DMS114 treated with DMSO at 0.1 percent for 48 hours (cell line): ENCODE results near the gene METTL8.
A peak's percentile ranks its signal among the peaks of the same experiment; 100 is the strongest.
"Not testable (repeated sequence)": the region's sequence is repeated elsewhere in the genome, so short reads cannot be mapped to it uniquely, and the experiment has no call there.

ENCODE experiments used
- DNase-seq: peaks from one replicate; lab custom pipeline; 2025; ENCODE audit not compliant: unreplicated experiment; lab: John Stamatoyannopoulos, UW

The METTL8 gene

DNA sequence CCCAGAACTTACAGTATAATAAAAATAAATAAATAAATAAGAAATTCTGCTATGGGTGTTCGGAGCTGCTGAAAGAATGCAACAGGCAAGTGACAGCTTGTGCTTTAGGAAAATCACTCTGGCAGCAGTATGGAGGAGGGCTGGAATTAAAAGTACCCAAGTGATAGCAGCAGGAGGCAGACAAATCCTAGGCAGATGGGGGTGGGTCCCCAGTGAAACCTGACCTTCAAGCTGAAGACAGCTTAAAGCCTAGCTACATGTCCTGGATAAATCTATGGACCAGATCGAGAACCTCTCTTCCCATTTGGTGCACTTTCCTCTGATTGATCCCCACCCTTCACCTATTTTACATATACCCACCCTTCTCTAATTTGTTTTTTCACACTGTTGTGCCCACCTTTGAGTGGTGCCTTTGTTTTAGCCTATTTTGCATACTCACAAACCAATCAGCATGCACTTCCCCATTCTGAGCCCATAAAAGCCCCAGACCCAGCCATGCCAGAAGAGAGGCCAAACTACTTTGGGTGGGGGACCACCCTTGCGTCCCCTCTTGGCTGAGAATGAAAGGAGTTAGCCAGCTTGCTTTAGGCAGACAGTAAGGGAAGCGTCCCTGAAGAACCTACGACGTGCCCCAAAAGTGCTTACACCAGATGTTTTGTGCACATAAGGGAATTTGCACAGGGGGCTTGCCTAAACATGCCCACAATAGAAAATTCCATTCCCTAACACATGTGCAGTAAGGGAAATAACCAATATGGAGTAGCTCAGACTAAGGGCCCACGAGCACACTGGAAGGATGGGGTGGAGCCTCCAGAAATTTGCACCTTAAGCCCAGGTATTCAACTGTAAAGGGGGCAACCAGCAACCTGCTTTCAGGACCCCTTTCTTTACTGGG, 3.0 kb downstream of the METTL8 start:
- DNase-seq: no peak

DNA sequence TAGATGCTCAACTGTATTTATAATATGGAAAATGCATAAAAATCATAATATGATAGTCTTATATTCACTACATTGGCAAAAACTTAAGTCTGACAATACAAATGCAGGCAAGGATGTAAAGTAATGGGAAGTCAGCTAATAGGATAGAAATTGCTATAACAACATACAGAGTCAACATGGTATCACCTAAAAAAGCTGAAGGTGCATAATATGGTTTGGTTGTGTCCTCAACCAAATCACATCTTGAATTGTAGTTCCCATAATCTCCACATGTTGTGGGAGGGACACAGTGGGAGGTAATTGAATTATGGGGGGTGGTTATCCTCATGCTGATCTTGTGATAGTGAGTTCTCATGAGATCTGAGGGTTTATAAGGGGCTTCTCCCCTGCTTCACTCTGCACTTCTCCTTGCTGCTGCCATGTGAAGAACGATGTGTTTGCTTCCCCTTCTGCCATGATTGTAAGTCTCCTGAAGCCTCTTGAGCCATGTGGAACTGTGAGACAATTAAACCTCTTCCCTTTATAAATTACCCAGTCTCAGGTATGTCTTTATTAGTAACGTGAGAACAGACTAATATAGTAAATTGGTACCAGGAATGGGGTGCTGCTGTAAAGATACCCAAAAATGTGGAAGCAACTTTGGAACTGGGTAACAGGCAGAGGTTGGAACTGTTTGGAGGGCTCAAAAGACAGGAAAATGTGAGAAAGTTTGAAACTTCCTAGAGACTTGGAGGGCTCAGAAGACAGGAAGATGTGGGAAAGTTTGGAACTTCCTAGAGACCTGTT, 10.9 kb downstream of the METTL8 start:
- not testable (repeated sequence) for DNase-seq

DNA sequence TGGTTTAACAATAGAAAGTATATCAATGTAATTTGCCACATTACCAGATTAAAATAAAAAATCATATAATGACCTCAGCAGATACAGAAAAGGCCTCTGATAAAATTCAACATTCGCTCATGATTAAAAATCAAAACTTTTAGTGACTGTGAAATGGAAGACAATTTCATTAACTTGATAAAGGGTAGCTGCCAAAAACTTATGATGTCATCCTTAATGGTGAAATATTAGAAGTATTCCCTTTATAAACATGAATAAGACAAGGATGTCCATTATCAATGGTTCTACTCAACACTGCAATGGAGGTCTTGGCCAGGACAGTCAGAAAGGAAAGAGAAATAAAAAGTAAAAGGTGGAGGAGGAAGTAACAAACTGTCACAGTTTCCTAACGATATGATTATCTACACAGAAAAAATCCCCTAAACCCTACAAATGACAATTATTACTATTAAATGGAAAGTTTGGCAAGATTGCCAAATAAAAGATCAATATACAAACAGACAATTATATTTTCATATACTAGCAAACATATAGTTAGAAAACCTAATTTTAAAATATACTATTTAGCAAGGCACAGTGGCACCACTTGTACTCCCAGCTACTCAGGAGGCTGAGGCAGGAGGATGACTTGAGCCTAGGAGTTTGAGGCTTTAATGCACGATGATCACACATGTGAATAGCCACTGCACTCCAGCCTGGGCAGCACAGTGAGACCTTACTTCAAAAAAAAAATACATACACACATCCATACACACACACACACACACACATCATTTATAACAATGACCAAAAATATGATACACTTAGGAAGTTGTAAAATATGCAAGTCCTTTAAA, 12.8 kb downstream of the METTL8 start:
- DNase-seq: no peak

DNA sequence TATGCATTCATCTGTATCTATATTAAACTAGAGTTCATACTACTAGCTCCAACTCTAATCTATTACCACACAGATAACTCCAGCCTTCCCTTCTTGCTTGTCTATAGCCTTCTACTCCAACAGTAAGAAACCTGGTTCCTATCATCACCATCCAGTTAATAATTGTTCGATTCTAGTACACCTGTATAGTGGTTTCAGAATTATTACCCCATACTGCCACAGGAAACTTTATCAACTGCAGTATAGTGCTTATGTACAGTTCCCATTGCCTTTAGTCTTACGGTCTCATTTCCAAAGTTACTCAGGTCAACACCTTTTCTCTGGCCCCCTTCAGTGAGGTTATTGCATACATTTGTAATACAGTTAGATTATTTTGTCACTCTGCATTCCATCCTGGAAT, 14.5 kb downstream of the METTL8 start:
- DNase-seq: no peak

DNA sequence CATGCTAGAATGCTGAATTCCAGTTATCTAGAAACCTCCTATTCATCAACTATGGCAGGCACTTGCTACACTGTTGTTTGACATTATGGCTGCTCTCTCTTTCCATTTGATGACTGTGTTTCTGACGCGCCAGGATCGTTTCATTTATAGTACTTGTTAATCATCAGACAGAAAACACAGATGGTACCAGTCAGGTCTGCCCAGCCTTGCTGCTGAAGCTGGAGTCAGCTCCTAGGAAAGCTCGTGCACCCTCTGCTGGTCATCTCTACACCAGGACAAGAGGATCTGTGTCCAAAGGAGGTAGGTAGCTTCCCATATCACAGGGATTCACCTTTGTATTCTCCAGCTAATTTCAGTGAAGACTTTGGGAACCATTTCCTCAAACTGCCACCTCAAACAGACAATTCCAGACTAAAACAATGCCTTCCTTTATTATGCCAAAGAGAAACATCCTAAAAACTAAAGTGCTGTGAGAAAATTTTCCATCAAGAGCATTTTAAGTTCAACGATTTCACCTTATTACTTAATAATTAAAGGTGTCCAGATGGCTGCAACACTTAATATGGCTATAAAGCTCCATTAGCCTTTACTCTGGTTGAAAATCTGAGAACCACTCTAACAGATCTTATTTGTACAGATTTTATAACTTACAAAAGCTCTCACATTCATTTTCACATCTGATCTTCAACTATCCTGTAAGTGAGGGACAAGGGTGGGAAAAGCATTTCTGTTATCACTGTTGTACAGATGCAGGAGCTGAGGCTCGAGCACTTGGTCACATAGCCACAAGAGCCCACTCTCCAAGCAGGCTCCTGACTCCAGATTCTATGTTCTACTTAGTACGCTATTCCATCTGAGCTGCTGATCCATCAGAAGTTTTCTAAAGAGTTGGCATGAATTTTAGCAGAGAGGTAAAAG, 17.5 kb downstream of the METTL8 start:
- peak; percentile 32 for DNase-seq

DNA sequence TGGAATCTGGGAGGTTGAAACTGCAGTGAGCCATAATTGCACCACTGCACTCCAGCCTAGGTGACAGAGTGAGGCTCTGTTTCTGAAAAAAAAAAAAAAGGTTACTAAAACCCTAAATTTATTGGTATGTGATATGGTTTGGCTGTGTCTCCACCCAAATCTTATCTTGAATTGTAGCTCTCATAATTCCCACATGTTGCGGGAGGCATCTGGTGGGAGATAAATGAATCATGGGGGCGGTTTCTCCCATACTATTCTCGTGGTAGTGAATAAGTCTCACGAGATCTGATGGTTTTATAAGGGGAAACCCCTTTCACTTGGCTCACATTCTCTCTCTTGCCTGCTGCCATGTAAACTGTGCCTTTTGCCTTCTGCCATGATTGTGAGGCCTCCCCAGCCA, 19.1 kb downstream of the METTL8 start:
- not testable (repeated sequence) for DNase-seq

DNA sequence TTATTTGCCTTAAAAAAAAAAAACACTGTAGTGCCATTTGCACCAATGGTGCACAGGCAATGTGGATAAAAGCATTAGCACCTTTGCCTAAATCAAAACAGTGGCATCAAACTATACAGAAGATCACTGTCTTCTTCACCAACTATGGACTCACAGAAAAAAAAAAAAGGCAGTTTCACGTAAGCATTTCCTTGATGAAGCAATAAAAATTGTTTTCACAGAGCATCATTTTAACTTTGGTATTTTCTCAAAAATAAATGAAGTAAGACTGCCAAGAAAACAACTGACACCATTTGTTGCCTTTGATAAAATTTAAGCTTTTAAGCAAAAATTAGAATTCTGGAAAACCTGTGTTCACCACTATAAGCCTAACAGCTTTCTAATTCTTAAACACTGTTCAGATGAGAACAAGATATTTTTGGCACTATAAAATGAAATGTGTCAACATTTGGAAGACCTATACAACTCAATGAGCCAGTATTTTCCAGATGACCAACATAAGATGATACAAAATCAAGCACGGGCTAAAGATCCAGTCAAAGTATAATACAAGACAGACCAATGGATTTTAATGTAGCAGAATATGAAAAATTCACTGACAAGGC, 21.1 kb downstream of the METTL8 start:
- DNase-seq: no peak

DNA sequence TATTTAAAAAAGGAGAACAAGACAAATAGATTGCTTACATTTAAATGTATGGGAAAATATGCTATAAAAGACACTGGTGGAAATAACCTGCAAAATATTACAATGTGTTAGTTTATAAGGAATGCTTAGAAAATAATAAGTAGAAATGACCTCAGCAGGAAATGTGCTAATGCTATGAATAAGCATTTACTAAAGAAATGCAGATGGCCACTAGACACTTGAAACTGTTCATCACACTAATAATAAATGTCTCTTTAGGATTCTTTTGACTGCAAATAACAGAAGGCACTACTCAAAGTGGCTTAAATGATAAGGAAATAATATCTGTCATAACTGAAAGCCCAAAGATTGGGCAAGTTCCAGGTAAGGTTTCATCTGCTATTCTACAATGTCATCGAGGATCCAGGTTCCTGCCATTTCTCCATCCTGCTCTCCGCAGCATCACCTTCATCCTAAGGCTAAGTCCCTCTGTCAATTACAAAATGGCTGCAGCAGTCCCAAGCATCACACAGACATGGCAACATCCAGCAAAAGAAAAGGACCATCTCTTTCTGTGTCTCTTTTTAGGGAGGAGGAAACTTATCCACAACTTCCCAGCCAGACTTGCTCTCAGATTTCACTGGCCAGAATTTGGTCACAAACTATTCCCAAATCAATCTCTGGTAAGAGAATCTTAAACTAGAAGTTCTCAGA, 21.9 kb downstream of the METTL8 start:
- DNase-seq: no peak

DNA sequence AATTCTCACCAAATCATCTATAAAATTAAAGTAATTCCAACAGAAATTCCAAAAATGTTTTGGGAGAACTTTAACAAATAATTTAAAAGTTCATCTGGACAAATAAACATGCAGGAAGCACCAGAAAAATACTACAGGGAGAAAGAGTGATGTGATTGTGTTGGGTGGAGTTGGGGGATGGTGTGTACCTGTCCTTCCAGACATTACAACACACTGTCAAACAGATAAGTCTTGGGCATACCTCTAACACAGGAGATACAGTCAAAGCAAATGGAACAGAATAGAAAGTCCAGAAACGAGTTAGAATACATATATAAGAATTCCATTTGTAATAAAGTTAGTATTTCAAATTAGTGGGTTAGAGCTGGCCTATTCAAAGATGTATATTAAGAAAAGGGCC, 22.6 kb downstream of the METTL8 start:
- DNase-seq: no peak

DNA sequence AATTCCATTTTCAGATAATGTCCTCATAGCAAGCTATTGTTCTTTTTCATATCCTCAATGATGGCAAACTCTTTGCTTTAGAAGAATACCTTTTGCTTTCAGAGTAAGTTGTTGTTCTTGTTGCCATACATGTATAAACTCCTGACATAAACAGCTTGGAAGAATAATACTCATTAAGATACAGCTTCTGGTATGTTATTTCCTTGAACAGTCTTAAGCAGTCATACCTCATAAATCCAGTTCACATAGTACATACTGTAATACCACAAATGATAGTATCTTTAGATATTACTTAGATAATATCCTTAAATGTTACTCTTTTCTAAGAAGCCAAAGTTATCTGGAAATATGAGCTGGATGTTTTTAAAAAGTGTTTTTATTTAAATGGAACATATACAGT, 23.2 kb downstream of the METTL8 start:
- no peak for DNase-seq

DNA sequence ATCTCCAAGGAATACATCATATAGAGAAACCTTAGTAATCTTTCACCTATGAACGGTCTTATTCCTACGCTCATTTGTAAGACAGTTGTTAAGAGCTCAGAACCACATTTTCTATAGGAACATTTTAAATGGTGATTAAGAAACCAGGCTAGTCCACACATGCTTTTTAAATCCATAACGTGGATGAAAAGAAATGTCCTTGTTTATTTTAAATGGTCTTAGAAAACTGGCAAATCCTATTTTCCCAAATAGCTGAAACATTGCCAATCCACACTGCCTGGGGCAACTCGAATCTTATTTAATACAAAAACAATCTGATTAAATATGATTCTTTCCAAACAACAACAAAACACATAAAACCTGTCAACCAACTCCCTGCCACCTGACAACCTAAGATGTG, 23.7 kb downstream of the METTL8 start:
- DNase-seq: no peak

DNA sequence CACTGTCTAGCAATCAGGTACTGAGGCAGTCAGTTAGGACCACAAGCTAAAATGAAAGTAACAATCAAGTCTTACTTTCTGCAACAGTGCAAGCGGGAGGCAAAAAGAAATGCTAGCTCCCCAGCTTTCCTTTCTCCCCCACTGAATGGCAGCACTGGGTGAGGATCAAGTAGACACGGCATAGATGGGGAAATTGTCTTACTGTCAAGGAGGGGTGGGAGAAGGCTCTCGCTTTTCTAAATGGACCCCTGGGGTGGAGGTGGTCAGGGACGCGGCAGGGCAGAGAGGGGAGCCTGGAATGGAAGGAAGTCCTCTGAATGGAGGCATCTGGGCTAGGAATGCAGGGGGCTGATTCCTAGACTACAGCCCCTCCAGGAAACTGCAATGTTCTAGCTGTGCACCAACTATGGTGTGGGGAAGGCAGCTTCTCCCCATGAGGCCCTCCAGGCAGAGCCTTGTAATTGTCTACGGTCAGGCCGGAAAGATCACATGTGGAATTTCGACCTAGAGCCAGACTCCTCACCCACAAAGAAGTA, 24.3 kb downstream of the METTL8 start:
- no peak for DNase-seq

DNA sequence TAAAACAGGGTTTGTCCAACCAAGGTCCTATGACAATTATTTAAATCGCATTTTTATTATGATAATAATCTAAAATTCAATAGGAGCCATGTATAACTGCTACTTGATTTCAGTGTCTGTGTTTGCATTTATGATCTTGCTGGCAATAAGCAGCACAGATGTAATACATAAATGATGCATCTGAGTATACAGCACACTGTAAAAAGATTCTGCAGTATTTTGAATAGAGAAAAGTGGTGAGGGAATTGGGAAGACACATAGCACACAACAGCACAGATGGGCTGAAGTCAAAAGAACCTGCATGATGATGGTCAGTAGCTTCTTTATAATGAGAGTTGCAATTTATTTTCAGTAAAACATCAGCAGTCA, 26.1 kb downstream of the METTL8 start:
- no peak for DNase-seq

DNA sequence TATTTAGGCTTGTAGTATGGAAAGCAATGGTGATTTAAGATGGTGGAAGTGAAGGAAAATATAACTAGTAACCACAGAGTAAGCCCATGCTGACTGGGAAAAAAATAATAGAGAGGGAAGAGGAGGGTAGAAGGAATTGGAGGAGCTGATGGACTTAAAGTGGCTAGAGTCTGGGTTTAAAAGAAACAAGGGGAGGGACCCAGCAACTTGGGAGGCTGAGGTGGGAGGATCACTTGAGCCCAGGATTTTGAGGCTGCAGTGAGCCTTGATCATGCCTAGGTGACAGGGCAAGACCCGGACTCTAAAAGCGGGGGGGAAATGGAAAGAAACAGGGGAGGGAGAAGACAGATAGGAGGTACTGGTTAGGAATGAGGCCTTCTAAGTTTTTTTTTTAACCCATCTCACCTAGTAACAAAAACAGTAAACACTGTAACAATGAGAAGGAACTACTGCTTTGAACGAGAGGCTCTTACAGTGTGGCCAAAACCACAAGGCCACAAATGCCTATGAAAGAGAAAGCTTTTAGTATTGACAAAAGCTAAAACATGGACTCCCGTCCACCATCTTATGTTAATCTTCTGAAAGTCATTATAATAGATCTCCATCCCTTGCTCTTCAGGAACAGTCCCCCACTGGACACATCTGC, 26.6 kb downstream of the METTL8 start:
- no peak for DNase-seq

DNA sequence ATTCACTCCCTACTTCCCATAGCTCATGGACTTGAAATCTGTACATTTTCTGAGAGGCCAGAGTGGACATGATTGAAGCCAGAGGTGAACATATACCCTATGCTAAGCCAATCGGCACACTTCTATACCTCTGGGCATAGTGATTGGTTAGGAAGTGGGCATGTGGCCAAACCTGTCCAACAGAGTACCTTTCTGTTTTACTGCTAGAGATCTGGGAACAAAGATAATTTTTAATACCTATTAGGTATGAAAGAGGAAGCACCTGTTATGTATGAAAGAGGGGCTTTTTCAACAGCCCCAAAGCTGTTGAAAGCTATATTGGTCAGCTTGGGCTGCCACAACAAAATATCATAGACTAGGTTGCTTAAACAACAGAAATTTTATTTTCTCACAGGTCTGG, 27.7 kb downstream of the METTL8 start:
- DNase-seq: no peak

DNA sequence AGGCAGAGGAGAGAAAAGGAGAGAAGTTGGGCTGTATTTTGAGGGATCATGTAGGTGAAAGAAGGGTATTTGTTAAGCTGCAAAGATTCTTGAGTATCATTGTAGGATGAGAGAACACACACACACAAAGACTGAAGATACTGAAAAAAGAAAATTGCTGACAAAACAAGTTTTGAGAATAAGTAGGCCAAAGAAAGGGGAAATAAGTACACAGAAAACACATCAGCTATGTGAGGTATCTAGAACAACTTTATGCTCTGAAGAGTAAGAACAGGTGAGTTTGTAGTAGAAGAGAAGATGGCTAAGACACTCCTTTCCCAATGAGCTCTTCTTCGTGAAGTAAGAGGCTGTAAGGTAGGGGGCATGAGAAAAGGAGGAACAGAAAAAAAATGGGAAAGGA, 28.2 kb downstream of the METTL8 start:
- DNase-seq: no peak

DNA sequence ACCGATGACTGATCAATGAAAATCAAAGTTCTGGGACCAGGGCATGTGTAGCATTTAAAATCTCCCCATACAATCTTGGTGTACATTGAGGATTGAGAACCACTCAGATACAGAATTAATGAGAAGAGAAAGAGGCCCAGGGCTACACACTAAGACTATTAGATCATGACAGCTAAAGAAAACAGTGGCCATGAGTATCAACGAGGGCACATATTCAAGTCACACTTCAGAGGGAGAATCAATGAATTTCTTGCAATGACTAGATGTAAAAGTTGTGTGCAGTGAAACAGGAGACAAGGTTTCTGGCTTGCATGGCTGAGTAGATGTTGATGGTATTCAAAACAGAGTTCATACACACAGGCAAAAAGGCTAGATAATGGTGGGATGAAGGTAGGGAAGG, 29.1 kb downstream of the METTL8 start:
- DNase-seq: no peak

DNA sequence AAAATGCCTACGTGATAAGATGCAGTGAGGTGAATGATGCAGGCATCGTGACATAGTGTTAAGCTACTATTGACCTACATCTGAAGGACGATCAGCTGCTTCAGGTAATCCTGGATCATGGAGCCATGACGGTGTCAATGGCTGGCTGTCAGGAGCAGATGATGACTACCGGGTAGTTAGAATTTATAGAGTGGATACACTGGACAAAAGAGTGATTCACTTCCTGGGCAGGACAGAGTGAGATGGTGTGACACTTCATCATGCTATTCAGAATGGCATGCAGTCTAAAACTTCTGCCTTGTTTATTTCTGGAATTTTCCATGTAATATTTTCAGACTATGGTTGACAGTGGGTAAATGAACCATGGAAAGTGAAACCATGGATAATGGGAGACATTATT, 29.5 kb downstream of the METTL8 start:
- no peak for DNase-seq
